PC-3 (cell line): ENCODE data around the gene STRIP2. TPM values are rescaled to one million over a fixed set of nuclear protein-coding genes. Genes with fewer than 3 reads are reported as not detected.
"Not testable (repeated sequence)": the region's sequence is repeated elsewhere in the genome, so short reads cannot be mapped to it uniquely, and the experiment has no call there.

Experiments
- ATAC-seq: fragments of 200-7000 bp; cut with Tn5 transposase; 2 replicates; pipeline ENCODE4 v1.9.1; 2020; ENCODE audit warnings: mild to moderate bottlenecking, moderate library complexity
- BruUV-seq: library from RNA; stranded (reverse); fragments of 400-500 nt; replicated peaks from 2 replicates; lab custom pipeline; 2021; lab: Mats Ljungman, UMichigan
- CTCF ChIA-PET: fragments of 300-600 bp; sonication (Branson Sonifier 250); formaldehyde crosslinking; loops from one replicate; lab custom pipeline; 2022; ENCODE audit warnings: antibody characterized with exemption; lab: Charles Lee
- POLR2A ChIA-PET: fragments of 300-600 bp; sonication (Branson Sonifier 250); formaldehyde crosslinking; loops from one replicate; lab custom pipeline; 2022; ENCODE audit warnings: antibody characterized with exemption; ENCODE audit not compliant: unreplicated experiment; lab: Charles Lee
- DNase-seq: peaks from one replicate; pipeline ENCODE4 v3.0.0-alpha.2; 2015
- H2AFZ ChIP-seq: fragments of 300-600 bp; sonication (generic); 2 replicates; pipeline ENCODE4 v1.6.0; 2016; ENCODE audit warnings: antibody characterized with exemption, low read length
- H3F3A ChIP-seq: fragments of 300-600 bp; sonication (generic); one replicate; pipeline ENCODE4 v1.6.0; 2017; ENCODE audit warnings: antibody characterized with exemption, low read length, control low read depth, mild to moderate bottlenecking; ENCODE audit not compliant: unreplicated experiment
- H3K27ac ChIP-seq: fragments of 300-600 bp; sonication (generic); 2 replicates; pipeline ENCODE4 v1.5.1; 2016; ENCODE audit warnings: mild to moderate bottlenecking, low read length
- H3K27me3 ChIP-seq: fragments of 300-600 bp; sonication (generic); 2 replicates; pipeline ENCODE4 v1.6.1; 2016; ENCODE audit warnings: low read length, mixed read lengths
- H3K36me3 ChIP-seq: fragments of 300-600 bp; sonication (generic); 2 replicates; pipeline ENCODE4 v1.6.1; 2016; ENCODE audit warnings: low read depth, mixed run types, low read length, mixed read lengths
- H3K4me1 ChIP-seq: fragments of 300-600 bp; sonication (generic); 2 replicates; pipeline ENCODE4 v1.5.1; 2016; ENCODE audit warnings: low read length; ENCODE audit not compliant: insufficient read depth
- H3K4me2 ChIP-seq: fragments of 300-600 bp; sonication (generic); 2 replicates; pipeline ENCODE4 v1.6.0; 2016; ENCODE audit warnings: low read length
- H3K4me3 ChIP-seq: fragments of 300-600 bp; sonication (generic); 2 replicates; pipeline ENCODE4 v1.5.1; 2016; ENCODE audit warnings: mild to moderate bottlenecking, low read length, mixed read lengths
- H3K79me2 ChIP-seq: fragments of 300-600 bp; sonication (generic); 2 replicates; pipeline ENCODE4 v1.6.1; 2017; ENCODE audit warnings: low read length, mixed read lengths
- H3K9ac ChIP-seq: fragments of 300-600 bp; sonication (generic); 2 replicates; pipeline ENCODE4 v1.6.0; 2016; ENCODE audit warnings: mild to moderate bottlenecking, low read length
- H3K9me2 ChIP-seq: fragments of 300-600 bp; sonication (generic); replicated peaks from 2 replicates; pipeline ENCODE4 v1.6.1; 2016; ENCODE audit warnings: mixed run types, low read length, mixed read lengths
- H3K9me3 ChIP-seq: fragments of 300-600 bp; sonication (generic); 2 replicates; pipeline ENCODE4 v1.6.1; 2016; ENCODE audit warnings: low read length, mixed read lengths
- H4K20me1 ChIP-seq: fragments of 300-600 bp; sonication (generic); 2 replicates; pipeline ENCODE4 v1.6.1; 2016; ENCODE audit warnings: low read length, mixed read lengths
- EZH2 ChIP-seq: fragments of 300-600 bp; sonication (generic); IDR thresholded peaks from one replicate; pipeline ENCODE4 v1.6.1; 2017; ENCODE audit warnings: antibody characterized with exemption, mild to moderate bottlenecking, low read length; ENCODE audit not compliant: unreplicated experiment
- EZH2phosphoT487 ChIP-seq: fragments of 300-600 bp; sonication (generic); IDR thresholded peaks from 2 replicates; pipeline ENCODE4 v1.6.1; 2018; ENCODE audit warnings: mild to moderate bottlenecking, antibody characterized with exemption, low read length, borderline replicate concordance
- intact Hi-C: fragments of 100-400 bp; cut with micrococcal nuclease; formaldehyde crosslinking; loops from 2 replicates; pipeline ENCODE4 v1.9.0; 2023
- total RNA-seq: library from RNA; depleted of rRNA; stranded (reverse); fragments of >200 nt; gene quantifications from 2 replicates; pipeline ENCODE4 v1.2.3, GENCODE V29; 2014
- TF ChIP-seq, protein P1 (sequence below): fragments of 300-600 bp; sonication (generic); conservative IDR thresholded peaks from 2 replicates; pipeline ENCODE4 v1.5.1; 2017; ENCODE audit warnings: antibody characterized with exemption, low read depth, mild to moderate bottlenecking, low read length

STRIP2 gene
- total RNA-seq, 1 experiment from 2014 or later: 7.5 TPM

DNA sequence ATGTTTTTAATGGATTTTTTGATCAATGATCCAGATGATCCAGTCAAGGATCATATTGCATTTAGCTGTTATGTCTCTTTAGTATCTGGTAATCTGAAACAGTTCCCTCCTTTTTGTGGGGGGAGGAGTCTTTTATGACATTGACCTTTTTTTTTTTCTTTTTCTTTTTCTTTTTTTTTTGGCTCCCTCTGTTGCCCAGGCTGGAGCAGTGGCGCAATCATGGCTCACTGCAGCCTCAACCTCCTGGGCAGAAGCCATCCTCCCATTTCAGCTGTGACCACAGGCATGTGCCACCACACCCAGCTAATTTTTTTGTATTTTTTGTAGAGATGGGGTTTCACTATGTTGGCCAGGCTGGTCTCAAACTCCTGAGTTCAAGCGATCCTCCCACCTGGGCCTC lies 90.2 kb downstream of the STRIP2 start:
- H4K20me1 ChIP-seq, H3K79me2 ChIP-seq, H3K27me3 ChIP-seq, H3K9me3 ChIP-seq, H3K9ac ChIP-seq, H2AFZ ChIP-seq, H3K9me2 ChIP-seq, POLR2A ChIA-PET, H3K4me1 ChIP-seq, H3K4me2 ChIP-seq, intact Hi-C loops, BruUV-seq, H3K36me3 ChIP-seq, H3F3A ChIP-seq, H3K27ac ChIP-seq, H3K4me3 ChIP-seq: not testable (repeated sequence)
- DNase-seq (peak; percentile 50), ATAC-seq (peak; percentile 43; the same call in 1 of the 2 replicates)
- TF ChIP-seq, protein P1, sequence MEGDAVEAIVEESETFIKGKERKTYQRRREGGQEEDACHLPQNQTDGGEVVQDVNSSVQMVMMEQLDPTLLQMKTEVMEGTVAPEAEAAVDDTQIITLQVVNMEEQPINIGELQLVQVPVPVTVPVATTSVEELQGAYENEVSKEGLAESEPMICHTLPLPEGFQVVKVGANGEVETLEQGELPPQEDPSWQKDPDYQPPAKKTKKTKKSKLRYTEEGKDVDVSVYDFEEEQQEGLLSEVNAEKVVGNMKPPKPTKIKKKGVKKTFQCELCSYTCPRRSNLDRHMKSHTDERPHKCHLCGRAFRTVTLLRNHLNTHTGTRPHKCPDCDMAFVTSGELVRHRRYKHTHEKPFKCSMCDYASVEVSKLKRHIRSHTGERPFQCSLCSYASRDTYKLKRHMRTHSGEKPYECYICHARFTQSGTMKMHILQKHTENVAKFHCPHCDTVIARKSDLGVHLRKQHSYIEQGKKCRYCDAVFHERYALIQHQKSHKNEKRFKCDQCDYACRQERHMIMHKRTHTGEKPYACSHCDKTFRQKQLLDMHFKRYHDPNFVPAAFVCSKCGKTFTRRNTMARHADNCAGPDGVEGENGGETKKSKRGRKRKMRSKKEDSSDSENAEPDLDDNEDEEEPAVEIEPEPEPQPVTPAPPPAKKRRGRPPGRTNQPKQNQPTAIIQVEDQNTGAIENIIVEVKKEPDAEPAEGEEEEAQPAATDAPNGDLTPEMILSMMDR: 0 out of 2 replicates have a peak, but pooled peaks have one; percentile 9
- CTCF ChIA-PET: interaction anchor here (0.6 kb wide), 1 partner anchor 91 kb away, joined by 14 read pairs; no protein-coding TSS in a partner anchor

DNA sequence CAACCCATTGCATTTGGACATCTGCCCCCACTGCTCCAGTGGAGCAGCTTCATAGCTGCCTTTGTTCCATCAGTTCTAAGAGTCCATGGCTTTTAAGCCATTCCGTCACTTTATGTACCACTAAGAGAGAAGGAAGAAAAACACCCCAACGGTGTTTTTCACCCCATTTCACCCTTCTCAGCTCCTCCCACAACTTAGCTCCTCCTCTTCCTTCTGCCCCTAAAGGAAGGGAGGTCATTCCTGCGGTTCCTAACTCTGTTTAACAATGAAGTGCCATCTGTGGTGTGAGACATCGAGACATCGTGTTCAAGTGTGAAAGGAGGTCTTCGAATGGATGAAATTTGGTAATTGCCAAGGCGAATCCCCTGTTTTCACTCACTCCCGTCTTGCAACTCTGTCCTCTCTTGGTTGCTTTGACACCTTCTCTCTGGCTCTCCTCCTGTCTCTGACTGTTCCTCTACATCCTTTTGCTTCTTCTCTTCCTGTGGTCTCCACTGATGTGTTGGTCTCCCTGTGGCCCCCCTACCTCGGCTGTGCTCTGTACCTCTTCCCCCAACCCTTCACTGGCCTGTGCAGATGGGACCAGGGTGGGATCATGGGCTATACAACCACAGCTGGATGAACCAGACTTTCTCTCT lies 91.1 kb downstream of the STRIP2 start:
- POLR2A ChIA-PET: no interaction called here
- Histone ChIP-seq H3K4me3 (no peak overlapping the region), H3K79me2 (no peaks in the 10 kb centered on the region), H3K9me2 (no peaks in the 10 kb centered on the region), H3K4me1 (peaks cover 8% of the 10 kb centered on the region), H4K20me1 (no peaks in the 10 kb centered on the region), H3K36me3 (no peaks in the 10 kb centered on the region), H3K27me3 (no peaks in the 10 kb centered on the region), H3K9ac (no peak overlapping the region), H3K9me3 (no peaks in the 10 kb centered on the region), H3F3A (no peaks in the 10 kb centered on the region), H2AFZ (no peak overlapping the region), H3K27ac (no peak overlapping the region), H3K4me2 (no peak overlapping the region)
- BruUV-seq: no TSS peak
- ATAC-seq: no peak
- CTCF ChIA-PET: no interaction called here
- no peak for DNase-seq
- intact Hi-C loops: no loop called here
- no peak for TF ChIP-seq EZH2phosphoT487
- TF ChIP-seq, protein P1: no peak
- no peak for TF ChIP-seq EZH2

DNA sequence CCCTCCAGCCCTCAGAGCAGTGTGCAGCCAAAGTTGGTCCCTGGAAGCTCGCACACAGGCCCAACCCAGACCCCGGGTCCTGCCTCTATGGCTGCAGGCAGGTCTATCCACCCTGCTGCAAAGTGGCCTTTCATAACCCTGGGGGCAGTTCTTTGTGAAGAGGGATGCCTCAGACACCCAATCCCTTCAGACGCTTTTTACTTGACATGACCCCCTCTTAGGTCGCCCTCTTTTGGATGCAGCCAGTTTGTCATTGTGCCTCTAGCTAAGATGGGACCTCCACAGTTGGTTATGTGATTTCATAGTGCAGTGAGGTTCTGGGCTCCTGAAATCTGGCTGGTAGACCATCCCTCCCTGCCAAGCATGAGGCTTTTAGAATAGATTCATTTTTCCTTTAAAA lies 95.4 kb downstream of the STRIP2 start:
- no peaks in the 10 kb centered on the region for H4K20me1 ChIP-seq
- H3K27ac ChIP-seq: no peak overlapping the region
- H3K36me3 ChIP-seq: no peaks in the 10 kb centered on the region
- H3K9me2 ChIP-seq: no peaks in the 10 kb centered on the region
- no peak overlapping the region for H2AFZ ChIP-seq
- no peak for TF ChIP-seq EZH2
- TF ChIP-seq, protein P1: no peak
- no peak for TF ChIP-seq EZH2phosphoT487
- no peak for DNase-seq
- no peaks in the 10 kb centered on the region for H3K9me3 ChIP-seq
- no peak overlapping the region for H3K4me3 ChIP-seq
- intact Hi-C loops: loop anchor here (2.0 to 5.0 kb wide), 2 partner anchors 27 to 68 kb away; partner anchors contain the start of gene SMKR1
- H3K4me2 ChIP-seq: no peak overlapping the region
- H3K4me1 ChIP-seq: peaks cover 19% of the 10 kb centered on the region
- no peaks in the 10 kb centered on the region for H3F3A ChIP-seq
- no TSS peak for BruUV-seq
- ATAC-seq: no peak
- POLR2A ChIA-PET: no interaction called here
- CTCF ChIA-PET: no interaction called here
- no peaks in the 10 kb centered on the region for H3K27me3 ChIP-seq
- H3K9ac ChIP-seq: no peak overlapping the region
- no peaks in the 10 kb centered on the region for H3K79me2 ChIP-seq
